HG02840 (cell line): Measurements from ENCODE around the gene ID4.
"Not testable (repeated sequence)": the region's sequence is repeated elsewhere in the genome, so short reads cannot be mapped to it uniquely, and the experiment has no call there.

Experiments
- ATAC-seq: cut with Tn5 transposase; IDR thresholded peaks from one replicate; pipeline ENCODE4 v1.9.1; 2021; ENCODE audit warnings: mild to moderate bottlenecking, moderate library complexity, moderate number of reproducible peaks; ENCODE audit not compliant: unreplicated experiment, low FRiP score

The ID4 gene

GRCh38 chr6:19854421-19855015 is 17.3 kb downstream of the ID4 start:
- ATAC-seq, result not testable (repeated sequence)

DNA sequence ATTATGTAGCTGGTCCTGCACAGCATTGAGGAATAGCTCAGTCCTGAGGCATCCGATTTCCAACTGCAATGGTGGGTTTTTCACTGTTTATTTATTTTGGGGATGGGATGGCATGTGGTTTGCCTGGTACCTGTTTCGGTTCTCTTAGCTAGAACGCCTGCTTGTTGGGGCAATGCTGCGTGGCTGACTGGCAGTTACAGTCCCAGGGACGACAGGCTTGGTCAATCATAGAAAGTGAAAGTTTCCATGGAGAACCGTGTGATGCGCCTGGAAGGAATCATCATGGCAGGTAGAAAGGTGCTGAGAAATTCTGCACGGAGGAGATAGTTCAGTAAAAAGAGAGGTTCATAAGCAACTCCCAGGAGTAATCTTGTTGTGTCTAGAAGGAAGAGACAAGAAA is 18.4 kb downstream of the ID4 start:
- ATAC-seq, result no peak

- ATAC-seq, result no peak
Measured at GRCh38 chr6:19857139-19857538, 20.0 kb downstream of the ID4 start.

- no peak for ATAC-seq
Measured at GRCh38 chr6:19857703-19858102, 20.5 kb downstream of the ID4 start.

GRCh38 chr6:19860235-19860877 is 23.2 kb downstream of the ID4 start:
- ATAC-seq, result no peak

DNA sequence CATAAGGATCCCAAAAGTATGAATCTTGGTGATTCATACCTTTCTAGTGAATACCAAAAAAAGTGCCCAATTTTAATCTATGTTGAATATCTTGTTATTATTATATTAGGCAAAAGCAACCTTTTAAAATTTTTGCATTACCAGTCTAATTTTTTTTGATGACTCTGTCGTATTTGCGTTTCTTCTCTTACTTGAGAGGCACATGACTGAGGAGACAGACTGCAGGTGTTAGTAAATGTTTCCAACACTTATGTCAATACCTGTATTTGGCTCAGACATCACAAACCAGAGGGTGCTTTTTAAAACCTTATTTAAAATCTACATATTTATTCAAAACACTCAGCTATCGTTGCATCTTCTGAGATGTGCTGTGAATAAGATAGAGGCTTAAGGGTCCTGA is 27.1 kb downstream of the ID4 start:
- no peak for ATAC-seq

- ATAC-seq, result no peak
Measured at GRCh38 chr6:19865178-19865577, 28.0 kb downstream of the ID4 start.

GRCh38 chr6:19866173-19866984 is 29.2 kb downstream of the ID4 start:
- no peak for ATAC-seq

DNA sequence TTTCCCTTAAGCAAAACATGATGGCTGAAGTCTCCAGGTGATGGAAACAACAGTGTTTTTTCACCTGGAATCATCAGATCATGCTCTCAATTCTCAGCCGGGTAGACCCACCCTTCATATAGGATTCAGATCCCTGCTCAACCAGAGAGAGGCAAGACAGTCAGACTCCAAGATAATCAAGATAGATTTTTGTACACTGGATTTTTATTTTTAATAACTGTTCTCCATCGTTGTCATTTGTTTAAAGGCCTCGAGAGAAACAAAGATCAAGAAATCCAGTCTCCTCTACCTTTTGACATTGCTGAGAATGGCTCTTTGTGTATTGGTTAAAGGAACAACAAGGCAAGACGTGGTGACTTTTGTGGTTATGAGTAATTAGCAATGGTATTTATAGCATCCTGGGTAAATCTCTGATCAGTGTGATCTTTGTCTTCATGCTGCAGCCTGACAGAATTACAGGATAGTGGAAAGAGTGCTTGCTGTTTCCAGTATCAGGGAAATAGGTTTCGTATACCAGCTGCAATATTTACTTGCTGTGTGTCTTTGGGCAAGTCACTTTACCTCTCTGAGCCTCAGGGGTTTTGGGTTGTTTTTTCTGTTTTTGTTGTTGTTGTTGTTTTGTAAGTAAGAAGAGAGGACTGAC is 29.9 kb downstream of the ID4 start:
- ATAC-seq, result no peak

DNA sequence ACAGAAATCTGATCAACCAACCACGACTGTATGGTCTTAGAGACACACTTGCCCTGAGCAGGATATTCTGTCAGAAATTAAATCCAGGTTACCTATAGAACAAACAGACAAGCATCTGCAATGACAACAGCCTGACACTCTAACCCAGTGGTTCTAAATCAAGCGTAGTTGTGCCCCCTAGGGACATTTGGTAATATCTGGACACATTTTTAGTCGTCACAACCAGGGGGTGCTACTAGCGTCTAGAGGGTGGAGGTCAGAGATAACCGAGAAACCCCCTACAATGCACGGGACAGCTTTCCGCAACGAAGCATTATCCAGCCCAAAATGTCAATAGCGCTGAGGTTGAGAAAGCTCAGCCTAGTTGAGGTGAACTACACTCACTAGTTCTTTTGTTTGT is 32.3 kb downstream of the ID4 start:
- ATAC-seq, result no peak

GRCh38 chr6:19870322-19870721 is 33.2 kb downstream of the ID4 start:
- ATAC-seq, result no peak

DNA sequence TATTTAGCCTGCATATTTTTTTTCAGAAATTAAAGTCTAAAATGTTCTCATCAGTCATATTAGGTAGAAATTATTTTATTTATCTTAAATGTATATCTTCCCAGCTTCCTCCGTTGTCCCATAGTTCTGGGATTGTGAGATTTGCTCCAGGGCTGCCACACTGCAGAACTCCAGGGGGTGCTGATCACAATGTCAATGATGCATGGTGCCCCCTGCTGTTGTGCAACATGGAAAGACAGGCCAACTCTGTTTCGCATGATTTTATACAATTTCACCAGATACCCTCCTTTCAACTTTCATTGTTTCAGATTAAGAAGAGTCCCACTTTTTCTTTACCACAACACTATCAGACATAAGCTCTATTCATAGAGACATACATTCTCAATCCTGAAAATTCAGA is 35.9 kb downstream of the ID4 start:
- ATAC-seq, result no peak

DNA sequence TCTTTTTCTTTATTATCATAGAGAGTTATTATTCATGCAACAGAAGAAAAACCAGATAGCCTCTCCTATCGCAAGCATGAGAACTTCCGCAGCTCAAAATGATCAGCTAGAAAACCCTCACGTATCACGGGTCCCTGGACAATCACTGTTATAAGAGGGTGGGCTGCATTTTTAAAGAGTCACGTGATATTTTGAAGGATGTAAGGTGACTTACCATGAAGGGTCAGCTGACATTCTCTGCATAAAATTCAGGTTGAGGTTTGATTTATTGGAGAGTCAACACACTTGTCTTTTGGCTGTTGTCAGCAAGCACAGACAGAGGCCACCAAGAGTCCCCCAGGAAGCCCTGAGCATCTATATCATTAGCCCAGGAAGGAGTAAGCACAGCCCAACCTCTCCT is 39.5 kb downstream of the ID4 start:
- no peak for ATAC-seq

DNA sequence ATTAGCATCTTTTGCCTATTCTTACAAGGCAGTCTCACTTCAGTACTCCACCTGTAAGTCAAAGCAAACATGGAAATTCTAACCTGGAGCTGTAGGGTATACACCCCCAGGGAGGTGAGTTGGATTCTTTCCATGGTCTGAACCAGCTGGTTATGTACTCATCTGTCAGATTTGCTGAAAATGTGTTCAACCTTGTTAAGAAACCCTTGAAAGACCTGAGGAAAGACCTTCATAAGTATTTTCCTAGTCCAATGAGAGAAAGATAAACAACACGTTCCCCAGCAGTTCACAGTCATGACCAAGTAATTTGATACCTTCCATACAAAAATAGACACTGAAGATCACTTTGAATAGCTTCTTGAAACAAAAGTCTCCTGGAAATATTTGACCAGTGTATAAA is 42.5 kb downstream of the ID4 start:
- ATAC-seq, result no peak

DNA sequence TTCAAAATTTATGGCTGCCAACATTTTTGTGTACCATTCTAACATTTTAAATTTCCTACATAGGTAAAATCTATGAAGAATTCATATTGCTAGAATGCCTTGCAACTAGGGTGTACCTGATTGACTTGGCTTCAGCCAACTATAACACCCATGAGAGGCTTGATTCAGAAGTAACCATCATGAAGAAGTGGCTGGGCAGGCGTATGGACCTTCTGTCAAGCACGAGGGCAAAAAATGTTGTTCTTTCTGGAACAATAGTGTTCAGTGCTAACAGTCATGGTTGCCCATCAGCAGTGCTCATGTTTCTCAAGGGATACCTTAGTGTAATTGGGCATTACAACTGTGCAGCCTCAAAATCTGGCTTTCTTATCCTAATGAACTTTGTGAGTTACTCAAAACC is 42.9 kb downstream of the ID4 start:
- no peak for ATAC-seq

GRCh38 chr6:19891451-19891850 is 54.3 kb downstream of the ID4 start:
- no peak for ATAC-seq
